H1 (cell line): ENCODE measurements around the gene ALK. TPM values are rescaled to one million over a fixed set of nuclear protein-coding genes. Genes with fewer than 3 reads are reported as not detected.

Experiments used
- CTCF ChIA-PET: fragments of 300-600 bp; sonication (Branson Sonifier 250); formaldehyde crosslinking; loops from one replicate; lab custom pipeline; 2021; ENCODE audit not compliant: partially characterized antibody; lab: Charles Lee
- POLR2A ChIA-PET: fragments of 300-600 bp; sonication (Branson Sonifier 250); formaldehyde crosslinking; loops from one replicate; lab custom pipeline; 2021; ENCODE audit warnings: inconsistent platforms; ENCODE audit not compliant: partially characterized antibody; lab: Charles Lee
- DNase-seq, 2 experiments: peaks; one replicate each; pipeline versions ENCODE4 v3.0.0 to v3.0.0-alpha.2; 2010 to 2022; ENCODE audit warnings: low spot score in 2 of 2, low read depth in 1 of 2, mixed read lengths in 1 of 2
- FAIRE-seq: peaks from 2 replicates; lab custom pipeline; 2011; peaks lifted over from hg19 to GRCh38; lab: Jason Lieb, UNC
- H2AFZ ChIP-seq: 2 replicates; pipeline ENCODE4 v1.8.1; 2012; ENCODE audit warnings: low read length, inconsistent platforms
- H2AK5ac ChIP-seq: 2 replicates; pipeline ENCODE4 v1.6.1; 2013; ENCODE audit warnings: low read depth, low read length
- H2BK120ac ChIP-seq: replicated peaks from 2 replicates; pipeline ENCODE3; 2013; ENCODE audit warnings: low read depth, low read length, inconsistent platforms
- H2BK12ac ChIP-seq: 2 replicates; pipeline ENCODE4 v1.6.1; 2013; ENCODE audit warnings: low read depth, low read length
- H2BK15ac ChIP-seq: 2 replicates; pipeline ENCODE4 v1.6.1; 2013; ENCODE audit warnings: low read length
- H2BK20ac ChIP-seq: 2 replicates; pipeline ENCODE4 v1.6.1; 2013; ENCODE audit warnings: low read length
- H2BK5ac ChIP-seq: 2 replicates; pipeline ENCODE4 v1.6.1; 2013; ENCODE audit warnings: low read depth, low read length
- H3K14ac ChIP-seq: 2 replicates; pipeline ENCODE4 v1.6.1; 2013; ENCODE audit warnings: inconsistent platforms; ENCODE audit not compliant: insufficient read length
- H3K18ac ChIP-seq: 2 replicates; pipeline ENCODE4 v1.6.1; 2013; ENCODE audit warnings: low read length; ENCODE audit errors: extremely low read depth
- H3K23ac ChIP-seq: 2 replicates; pipeline ENCODE4 v1.6.1; 2013; ENCODE audit warnings: inconsistent platforms; ENCODE audit not compliant: insufficient read length
- H3K23me2 ChIP-seq: 2 replicates; pipeline ENCODE4 v1.6.1; 2013; ENCODE audit warnings: low read depth, low read length
- H3K27ac ChIP-seq: 2 replicates; pipeline ENCODE4 v1.6.1; 2011; ENCODE audit warnings: low read depth, low read length, inconsistent platforms
- H3K27me3 ChIP-seq, 4 experiments: replicated peaks in 1 of 4; 1 replicate in 1 of 4; 2 replicates in 3 of 4; pipeline versions ENCODE4 v1.6.1 to v1.8.1; 2011 to 2013; ENCODE audit warnings: low read length in 3 of 4, mild to moderate bottlenecking in 3 of 4, inconsistent platforms in 2 of 4, mixed read lengths in 2 of 4, moderate library complexity in 1 of 4; ENCODE audit not compliant: control insufficient read depth in 3 of 4, insufficient read depth in 3 of 4; ENCODE audit errors: extremely low read depth in 1 of 4
- H3K36me3 ChIP-seq, 4 experiments: 2 replicates each; pipeline versions ENCODE4 v1.6.1 to v1.8.1; 2011 to 2013; ENCODE audit warnings: mild to moderate bottlenecking in 4 of 4, low read length in 3 of 4, moderate library complexity in 2 of 4, control low read depth in 1 of 4, inconsistent platforms in 1 of 4; ENCODE audit not compliant: insufficient read depth in 4 of 4, control insufficient read depth in 2 of 4
- H3K4ac ChIP-seq: replicated peaks from 2 replicates; pipeline ENCODE3; 2013; ENCODE audit warnings: low read length, low read depth, mixed read lengths, inconsistent platforms; ENCODE audit not compliant: insufficient read length
- H3K4me1 ChIP-seq, 4 experiments: replicated peaks in 1 of 4; 1 replicate in 1 of 4; 2 replicates in 3 of 4; pipeline versions ENCODE4 v1.6.1 to v1.8.1; 2011 to 2013; ENCODE audit warnings: low read length in 3 of 4, inconsistent platforms in 2 of 4, mixed read lengths in 1 of 4; ENCODE audit not compliant: insufficient read depth in 4 of 4, control insufficient read depth in 3 of 4
- H3K4me2 ChIP-seq, 2 experiments: 2 replicates each; pipeline versions ENCODE4 v1.6.1 to v1.8.1; 2011 to 2013; ENCODE audit warnings: low read depth in 2 of 2, low read length in 2 of 2, control low read depth in 1 of 2, inconsistent platforms in 1 of 2, mild to moderate bottlenecking in 1 of 2; ENCODE audit not compliant: insufficient read depth in 1 of 2
- H3K4me3 ChIP-seq, 4 experiments: fragments of 200-600, 300-600 bp in 1 of 4; sonication (generic), shearing (Covaris generic), sonication (Bioruptor Twin) in 1 of 4; 2 replicates each; pipeline versions ENCODE4 v1.5.1 to v1.8.1; 2011 to 2016; ENCODE audit warnings: low read length in 4 of 4, low read depth in 3 of 4, control low read depth in 2 of 4, inconsistent platforms in 2 of 4, mild to moderate bottlenecking in 2 of 4, mixed read lengths in 1 of 4, moderate library complexity in 1 of 4; ENCODE audit not compliant: insufficient read depth in 2 of 4; ENCODE audit errors: extremely low read depth in 1 of 4
- H3K56ac ChIP-seq: replicated peaks from 2 replicates; pipeline ENCODE3; 2013; ENCODE audit warnings: low read depth, mild to moderate bottlenecking, mixed read lengths, low read length, inconsistent platforms; ENCODE audit not compliant: insufficient read length
- H3K79me1 ChIP-seq: 2 replicates; pipeline ENCODE4 v1.6.1; 2013; ENCODE audit warnings: low read depth, low read length, control low read depth
- H3K79me2 ChIP-seq, 2 experiments: 2 replicates each; pipeline versions ENCODE4 v1.6.1 to v1.8.1; 2012 to 2013; ENCODE audit warnings: low read length in 2 of 2, mild to moderate bottlenecking in 2 of 2, inconsistent platforms in 1 of 2; ENCODE audit not compliant: insufficient read depth in 2 of 2, control insufficient read depth in 1 of 2
- H3K9ac ChIP-seq, 4 experiments: replicated peaks in 1 of 4; 1 replicate in 1 of 4; 2 replicates in 3 of 4; pipeline versions ENCODE4 v1.6.1 to v1.8.1; 2011 to 2013; ENCODE audit warnings: low read depth in 3 of 4, low read length in 3 of 4, control low read depth in 2 of 4, mild to moderate bottlenecking in 2 of 4, moderate library complexity in 2 of 4, inconsistent platforms in 1 of 4; ENCODE audit errors: extremely low read depth in 1 of 4
- H3K9me3 ChIP-seq, 2 experiments: 2 replicates each; pipeline versions ENCODE4 v1.6.1 to v1.8.1; 2012 to 2013; ENCODE audit warnings: mild to moderate bottlenecking in 2 of 2, moderate library complexity in 2 of 2, control low read depth in 1 of 2, inconsistent platforms in 1 of 2, low read depth in 1 of 2, low read length in 1 of 2, mixed read lengths in 1 of 2; ENCODE audit not compliant: insufficient read depth in 2 of 2
- H4K20me1 ChIP-seq, 2 experiments: replicated peaks in 1 of 2; 2 replicates each; pipeline versions ENCODE3 to v1.8.1; 2011 to 2013; ENCODE audit warnings: inconsistent platforms in 2 of 2, low read length in 2 of 2, mild to moderate bottlenecking in 1 of 2; ENCODE audit not compliant: insufficient read depth in 2 of 2, control insufficient read depth in 1 of 2
- H4K5ac ChIP-seq: 2 replicates; pipeline ENCODE4 v1.6.1; 2013; ENCODE audit warnings: low read length, low read depth, mixed read lengths, inconsistent platforms; ENCODE audit not compliant: insufficient read length
- H4K8ac ChIP-seq: 2 replicates; pipeline ENCODE4 v1.8.0; 2013; ENCODE audit warnings: mild to moderate bottlenecking, moderate library complexity, low read length, inconsistent platforms; ENCODE audit not compliant: insufficient read depth; ENCODE audit errors: extremely low read depth
- H4K91ac ChIP-seq: replicated peaks from 2 replicates; pipeline ENCODE3; 2013; ENCODE audit warnings: low read length, mixed read lengths, inconsistent platforms; ENCODE audit not compliant: insufficient read length
- CEBPB ChIP-seq: IDR thresholded peaks from 2 replicates; pipeline ENCODE4 v1.6.1; 2012; ENCODE audit warnings: low read depth, low read length
- EZH2 ChIP-seq: fragments of 200-600 bp; sonication (generic); IDR thresholded peaks from 2 replicates; pipeline ENCODE4 v1.7.1; 2012; ENCODE audit warnings: low read depth, mild to moderate bottlenecking, moderate library complexity, low read length, inconsistent platforms; ENCODE audit not compliant: severe bottlenecking
- PHF8 ChIP-seq: fragments of 200-600 bp; sonication (generic); conservative IDR thresholded peaks from 2 replicates; pipeline ENCODE4 v1.7.1; 2012; ENCODE audit warnings: low read depth, mild to moderate bottlenecking, inconsistent platforms, low read length, moderate library complexity
- POLR2A ChIP-seq, 2 experiments: IDR thresholded peaks; 1 replicate in 1 of 2; 2 replicates in 1 of 2; pipeline ENCODE4 v1.6.1; 2011; ENCODE audit warnings: low read depth in 2 of 2, low read length in 2 of 2, mild to moderate bottlenecking in 2 of 2; ENCODE audit errors: control extremely low read depth in 1 of 2
- SIN3A ChIP-seq, 2 experiments: IDR thresholded peaks in 1 of 2; conservative IDR thresholded peaks in 1 of 2; 2 replicates each; pipeline ENCODE4 v1.6.1; 2011 to 2012; ENCODE audit warnings: low read length in 2 of 2, improper control_type of control experiment in 1 of 2, low read depth in 1 of 2, mild to moderate bottlenecking in 1 of 2
- SP1 ChIP-seq: IDR thresholded peaks from 2 replicates; pipeline ENCODE4 v1.6.1; 2011; ENCODE audit warnings: low read depth, low read length
- WGBS, 2 experiments: shearing (Covaris generic) in 1 of 2; methylation state at CpG; one replicate each; pipeline versions ENCODE4 v1.1.6 to v1.1.7; 2013 to 2015; ENCODE audit warnings: low lambda C conversion rate in 2 of 2, mixed read lengths in 2 of 2, inconsistent platforms in 1 of 2, low coverage in 1 of 2, missing lambda C conversion rate in 1 of 2; ENCODE audit not compliant: insufficient replicate concordance in 2 of 2, insufficient coverage in 1 of 2, insufficient read length in 1 of 2; ENCODE audit errors: extremely low coverage in 1 of 2, missing lambda C conversion rate in 1 of 2; 5-methylcytosine and 5-hydroxymethylcytosine counted together
- polyA plus RNA-seq, 7 experiments: library from polyadenylated mRNA; depleted of rRNA in 3 of 7; stranded (reverse) in 5 of 7; unstranded in 2 of 7; fragments of >200 nt in 5 of 7; fragments of 200-250 nt in 2 of 7; gene quantifications; 1 replicate in 5 of 7; 2 replicates in 1 of 7; 4 replicates in 1 of 7; pipeline versions ENCODE4 v1.2.1 to v1.2.3, GENCODE V29; 2011 to 2013; ENCODE audit warnings: missing spikeins in 2 of 7, mixed read lengths in 2 of 7
- total RNA-seq: library from RNA; stranded (reverse); fragmentation: NEBNext Ultra II Directional; extraction: Animal tissue kit (Norgen Biotek cat#: 25700); gene quantifications from 2 replicates; pipeline ENCODE4 v1.2.1, GENCODE V29; 2021

The ALK gene
- total and polyA plus RNA-seq, 2 of the 8 experiments (the other 6 are each of a cell fraction or from before 2014, with no cell fraction given), result 0.02 to 0.09 TPM

- no peak overlapping the region; a peak in 1 of 8 replicates for H3K4me3 ChIP-seq
- DNase-seq (no peak), FAIRE-seq (no peak)
- no peak overlapping the region for H2BK20ac ChIP-seq
- no peak overlapping the region for H3K56ac ChIP-seq
- H3K9ac ChIP-seq, result no peak overlapping the region
- H4K91ac ChIP-seq, result no peak overlapping the region
- no peak overlapping the region for H2AFZ ChIP-seq
- no peak overlapping the region for H4K8ac ChIP-seq
- no peaks in the 10 kb centered on the region for H3K23me2 ChIP-seq
- H3K79me2 ChIP-seq, result no peaks in the 10 kb centered on the region
- H3K9me3 ChIP-seq, result no peaks in the 10 kb centered on the region
- H3K36me3 ChIP-seq, result no peaks in the 10 kb centered on the region
- no peak overlapping the region for H2BK12ac ChIP-seq
- H3K27ac ChIP-seq, result no peak overlapping the region
- WGBS, 2 experiments, result 72% methylated on average over 1 of the region's 1 CpG; no CpG with 5 or more reads in 1 of the 2 experiments
- no peak overlapping the region for H3K4me2 ChIP-seq
- POLR2A ChIA-PET, result interaction anchor here (0.9 kb wide), 1 partner anchor 18 kb away, joined by 3 read pairs; no protein-coding TSS in a partner anchor
- H3K23ac ChIP-seq, result no peak overlapping the region
- no peaks in the 10 kb centered on the region for H4K20me1 ChIP-seq
- H3K18ac ChIP-seq, result no peak overlapping the region
- peaks cover 1 to 12% (median 9%) of the 10 kb centered on the region in 4 experiments; a peak in 5 of 7 replicates for H3K27me3 ChIP-seq
- peaks cover 5 to 19% (median 18%) of the 10 kb centered on the region in 4 experiments for H3K4me1 ChIP-seq
- no peak overlapping the region for H2BK5ac ChIP-seq
- H2BK120ac ChIP-seq, result no peak overlapping the region
- H3K14ac ChIP-seq, result no peak overlapping the region
- H3K4ac ChIP-seq, result no peak overlapping the region
- no peak overlapping the region for H2BK15ac ChIP-seq
- no peak overlapping the region for H2AK5ac ChIP-seq
- CTCF ChIA-PET, result no interaction called here
- no peaks in the 10 kb centered on the region for H3K79me1 ChIP-seq
- H4K5ac ChIP-seq, result no peak overlapping the region
- no peak for TF ChIP-seq PHF8
- TF ChIP-seq CEBPB, result no peak
- TF ChIP-seq SIN3A (conservative IDR thresholded peaks at IDR 0.05 in 1 of 2, IDR thresholded peaks at IDR 0.05 in 1 of 2; ENCODE audit: low read depth in 1 of 2, low read length in 2 of 2), result 0 out of 4 replicates have a peak, but pooled peaks of 1 of the 2 experiments have one; percentile 41
- no peak for TF ChIP-seq POLR2A (IDR thresholded peaks at IDR 0.05; ENCODE audit: control extremely low read depth in 1 of 2, low read depth in 2 of 2, low read length in 2 of 2)
- no peak for TF ChIP-seq SP1
- TF ChIP-seq EZH2, result no peak
Measured at GRCh38 chr2:29902356-29902755, 19.0 kb downstream of the ALK start.
